Central memory CD8-positive, alpha-beta T cell (primary cell): ENCODE results near the gene STARD8.

ENCODE experiments used
- ATAC-seq: fragments of 150-1000 bp; cut with Tn5 transposase; replicated peaks from 2 replicates; pipeline ENCODE4 v1.10.0; 2022; ENCODE audit warnings: mild to moderate bottlenecking, moderate FRiP score, moderate number of reproducible peaks; ENCODE audit not compliant: poor library complexity, severe bottlenecking; ENCODE audit errors: extremely low read depth
- DNase-seq, 2 donors: peaks; one replicate each; pipeline ENCODE4 v3.0.0; 2021; ENCODE audit warnings: low spot score in 2 of 2
- H3K27ac Mint-ChIP-seq: one replicate; pipeline ENCODE4 v1.8.0; 2022; ENCODE audit warnings: low read depth, mild to moderate bottlenecking, moderate library complexity, mixed read lengths
- H3K27me3 Mint-ChIP-seq: one replicate; pipeline ENCODE4 v1.8.0; 2022; ENCODE audit warnings: mixed read lengths
- H3K36me3 Mint-ChIP-seq: one replicate; pipeline ENCODE4 v1.8.0; 2022; ENCODE audit warnings: mild to moderate bottlenecking, moderate library complexity, mixed read lengths; ENCODE audit not compliant: insufficient read depth
- H3K4me1 Mint-ChIP-seq: one replicate; pipeline ENCODE4 v1.8.0; 2022; ENCODE audit warnings: mixed read lengths
- H3K4me3 Mint-ChIP-seq: one replicate; pipeline ENCODE4 v1.8.0; 2022; ENCODE audit warnings: mild to moderate bottlenecking, moderate library complexity, mixed read lengths
- H3K9me3 Mint-ChIP-seq: one replicate; pipeline ENCODE4 v1.8.0; 2022; ENCODE audit warnings: mixed read lengths

Gene STARD8

DNA sequence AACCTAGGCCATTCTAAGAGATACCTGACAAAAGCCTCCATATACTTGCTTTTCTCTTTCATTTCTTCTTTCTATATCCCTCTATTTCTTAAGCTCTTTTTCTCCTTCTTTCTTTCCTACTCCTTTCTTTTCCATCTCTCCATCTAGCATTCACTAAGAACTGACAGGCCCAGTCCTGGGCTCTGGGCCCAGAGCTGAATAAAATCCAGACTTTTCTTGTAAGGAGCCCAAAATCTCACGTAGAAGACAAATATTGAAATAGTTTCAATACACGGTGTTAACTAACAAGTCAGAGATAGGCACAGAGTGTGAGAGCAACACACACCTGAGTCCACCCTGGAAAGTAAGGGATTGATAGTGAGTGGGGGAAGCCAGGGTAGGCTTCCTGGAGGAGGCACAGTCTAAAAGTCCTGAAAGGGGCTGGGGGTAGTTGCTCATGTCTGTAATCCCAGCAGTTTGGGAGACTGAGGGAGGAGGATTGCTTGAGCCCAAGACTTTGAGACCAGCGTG, 108.2 kb downstream of the STARD8 start:
- no peak overlapping the region for H3K4me3 Mint-ChIP-seq
- H3K4me1 Mint-ChIP-seq: no peaks in the 10 kb centered on the region
- ATAC-seq (no peak), DNase-seq (no peak)
- H3K9me3 Mint-ChIP-seq: no peaks in the 10 kb centered on the region
- no peaks in the 10 kb centered on the region for H3K27me3 Mint-ChIP-seq
- no peak overlapping the region for H3K27ac Mint-ChIP-seq
- H3K36me3 Mint-ChIP-seq: no peaks in the 10 kb centered on the region

DNA sequence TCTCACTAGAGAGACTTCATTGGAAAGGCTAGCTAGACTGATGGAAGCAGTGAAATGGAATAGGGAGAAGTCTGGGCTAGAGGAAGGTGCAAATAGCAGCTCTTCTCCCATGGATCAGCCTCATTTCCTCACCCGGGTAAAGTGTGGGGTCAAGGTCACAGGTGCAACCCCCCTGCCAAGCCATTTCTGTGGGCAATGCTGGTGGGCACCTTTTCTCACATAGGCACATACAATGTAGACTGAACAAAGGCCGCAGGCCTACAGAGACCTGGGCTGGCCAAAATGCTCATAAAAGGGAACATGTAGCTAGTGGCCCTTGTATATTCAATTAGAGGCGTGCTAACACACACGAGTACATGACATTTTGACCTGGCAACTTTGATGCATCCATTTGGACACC, 109.9 kb downstream of the STARD8 start:
- H3K27me3 Mint-ChIP-seq: no peaks in the 10 kb centered on the region
- no peak for DNase-seq
- no peak overlapping the region for H3K4me3 Mint-ChIP-seq
- no peaks in the 10 kb centered on the region for H3K4me1 Mint-ChIP-seq
- H3K27ac Mint-ChIP-seq: no peak overlapping the region
- ATAC-seq: no peak
- H3K36me3 Mint-ChIP-seq: no peaks in the 10 kb centered on the region
- no peaks in the 10 kb centered on the region for H3K9me3 Mint-ChIP-seq

DNA sequence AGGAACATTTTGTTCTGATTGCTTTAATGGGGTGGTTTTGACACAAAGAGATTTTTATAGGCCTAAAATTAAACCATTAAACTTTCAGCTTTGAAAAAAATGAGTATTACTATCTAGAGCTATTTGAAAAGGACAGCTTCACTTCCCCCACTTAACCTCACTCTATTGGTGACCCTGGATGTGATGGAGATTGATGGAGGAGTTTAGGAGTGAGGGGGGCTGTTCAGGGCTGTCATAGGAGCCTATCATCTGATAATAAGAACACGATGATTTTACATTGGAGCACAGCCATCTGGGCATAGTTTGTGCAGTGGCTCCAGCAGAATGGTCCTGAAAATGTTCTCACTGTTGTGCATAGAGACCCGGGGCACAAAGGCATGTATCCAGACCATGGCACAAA, 110.3 kb downstream of the STARD8 start:
- no peak overlapping the region for H3K27ac Mint-ChIP-seq
- H3K4me3 Mint-ChIP-seq: no peak overlapping the region
- no peaks in the 10 kb centered on the region for H3K27me3 Mint-ChIP-seq
- no peaks in the 10 kb centered on the region for H3K4me1 Mint-ChIP-seq
- H3K36me3 Mint-ChIP-seq: no peaks in the 10 kb centered on the region
- no peaks in the 10 kb centered on the region for H3K9me3 Mint-ChIP-seq
- ATAC-seq (no peak), DNase-seq (no peak)

DNA sequence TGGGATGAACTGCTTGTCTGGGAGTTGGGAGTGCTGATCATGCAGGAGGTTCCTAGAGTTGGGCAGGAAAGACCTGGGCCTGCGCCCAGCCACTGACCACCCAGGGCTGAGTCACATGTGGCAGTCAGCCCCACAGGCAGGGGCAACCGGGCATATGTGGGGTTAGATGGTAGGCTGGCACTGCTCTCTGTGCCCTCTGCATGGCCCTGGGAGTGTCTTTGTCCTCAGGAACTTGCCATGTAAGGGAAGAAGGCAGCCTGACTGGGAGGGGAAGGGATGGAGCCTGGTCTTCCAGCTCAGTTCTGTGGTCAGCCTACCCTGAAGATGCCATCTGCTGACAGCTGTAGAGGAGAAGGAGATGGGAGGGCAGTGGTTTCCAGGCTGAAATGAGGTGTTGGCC, 111.2 kb downstream of the STARD8 start:
- no peak overlapping the region for H3K27ac Mint-ChIP-seq
- DNase-seq (no peak), ATAC-seq (no peak)
- no peaks in the 10 kb centered on the region for H3K9me3 Mint-ChIP-seq
- H3K4me1 Mint-ChIP-seq: no peaks in the 10 kb centered on the region
- H3K36me3 Mint-ChIP-seq: no peaks in the 10 kb centered on the region
- H3K4me3 Mint-ChIP-seq: no peak overlapping the region
- no peaks in the 10 kb centered on the region for H3K27me3 Mint-ChIP-seq

DNA sequence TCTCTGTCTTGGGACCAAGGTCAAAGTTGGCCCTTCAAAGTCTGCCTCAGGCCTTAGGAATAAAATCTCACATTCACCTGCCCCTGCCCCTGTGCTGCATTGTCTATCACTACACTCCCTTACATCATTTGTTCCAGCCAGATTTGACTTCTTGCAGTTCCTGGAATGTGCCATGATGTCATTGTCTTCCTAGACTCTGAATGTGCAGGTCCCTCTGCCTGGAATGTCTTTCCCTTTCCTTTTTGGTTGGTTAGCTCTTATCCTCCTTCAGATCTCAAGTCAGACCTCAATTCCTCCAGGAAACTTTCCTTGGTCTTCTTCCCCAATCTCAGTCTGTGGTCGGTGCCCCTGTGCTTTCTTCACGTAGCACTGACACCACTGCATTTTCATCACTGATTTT, 113.6 kb downstream of the STARD8 start:
- Mint-ChIP-seq H3K27ac (no peak overlapping the region), H3K36me3 (no peaks in the 10 kb centered on the region), H3K9me3 (no peaks in the 10 kb centered on the region), H3K4me3 (no peak overlapping the region), H3K27me3 (no peaks in the 10 kb centered on the region), H3K4me1 (no peaks in the 10 kb centered on the region)
- DNase-seq (no peak), ATAC-seq (no peak)

DNA sequence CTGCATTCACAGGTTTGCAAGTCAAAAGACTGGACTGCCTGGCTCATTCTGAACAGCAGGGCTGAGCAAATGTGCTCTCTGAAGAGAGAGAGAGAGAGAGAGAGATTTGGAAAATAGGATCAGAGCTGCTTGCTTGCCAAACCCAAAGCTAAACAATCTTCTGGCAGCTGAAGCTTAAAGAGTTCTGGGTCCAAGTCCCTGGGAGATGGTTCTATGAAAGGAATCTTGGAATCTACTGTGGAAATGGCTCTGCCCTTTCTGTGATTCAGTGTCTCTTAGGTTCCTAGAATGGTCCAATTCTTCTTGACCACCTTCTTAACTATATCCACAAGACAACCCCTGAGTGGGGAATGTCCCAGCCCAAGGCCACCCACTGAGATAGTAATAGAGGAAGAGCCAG, 115.3 kb downstream of the STARD8 start:
- no peak for DNase-seq
- H3K4me3 Mint-ChIP-seq: no peak overlapping the region
- no peaks in the 10 kb centered on the region for H3K36me3 Mint-ChIP-seq

DNA sequence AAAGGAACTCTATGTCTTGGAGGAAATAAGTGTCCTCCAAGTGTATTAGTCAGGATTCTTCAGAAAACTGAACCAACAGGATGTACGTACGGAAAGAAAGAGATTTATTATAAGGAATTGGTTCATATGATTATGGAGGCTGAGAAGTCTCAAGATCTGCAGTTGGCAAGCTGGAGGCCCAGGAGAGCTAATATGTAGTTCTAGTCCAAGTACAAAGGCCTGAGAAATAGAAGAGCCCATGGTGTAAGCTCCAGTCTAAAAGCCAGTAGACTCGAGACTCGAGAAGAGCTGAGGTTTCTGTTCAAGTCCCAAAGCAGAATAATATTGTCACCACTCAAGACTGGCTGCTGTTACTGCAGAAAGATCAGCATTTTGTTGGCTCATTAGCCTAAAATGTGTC, 116.0 kb downstream of the STARD8 start:
- no peak overlapping the region for H3K27ac Mint-ChIP-seq
- H3K9me3 Mint-ChIP-seq: no peaks in the 10 kb centered on the region
- no peaks in the 10 kb centered on the region for H3K36me3 Mint-ChIP-seq
- H3K4me1 Mint-ChIP-seq: no peaks in the 10 kb centered on the region
- no peaks in the 10 kb centered on the region for H3K27me3 Mint-ChIP-seq
- ATAC-seq (no peak), DNase-seq (no peak)
- H3K4me3 Mint-ChIP-seq: no peak overlapping the region

More for the DNA sequence above, 115.3 kb downstream of the STARD8 start:
- Mint-ChIP-seq H3K4me1 (no peaks in the 10 kb centered on the region), H3K27me3 (no peaks in the 10 kb centered on the region), H3K27ac (no peak overlapping the region), H3K9me3 (no peaks in the 10 kb centered on the region)
- no peak for ATAC-seq
